Measurements from ENCODE around the gene NAGPA.

The NAGPA gene

GRCh38 chr16:4984174-4984990 lies 49.4 kb downstream of the NAGPA start:
- H3K4me3 ChIP-seq, result no peak overlapping the region
- no peak for TF ChIP-seq CTCF (IDR thresholded peaks at IDR 0.05)
- DNase-seq (ENCODE audit: low spot score), result no peak
- no peak overlapping the region for H3K27ac ChIP-seq

GRCh38 chr16:4982056-4982867 lies 51.5 kb downstream of the NAGPA start:
- DNase-seq (ENCODE audit: low spot score), result no peak
- Histone ChIP-seq H3K4me3 (no peak overlapping the region), H3K27ac (no peak overlapping the region)
- TF ChIP-seq CTCF (IDR thresholded peaks at IDR 0.05), result no peak

GRCh38 chr16:4981473-4981872 lies 52.3 kb downstream of the NAGPA start:
- H3K27ac ChIP-seq, result no peak overlapping the region
- no peak for DNase-seq (ENCODE audit: low spot score)
- no peak for TF ChIP-seq CTCF (IDR thresholded peaks at IDR 0.05)

GRCh38 chr16:4980691-4981090 lies 53.0 kb downstream of the NAGPA start:
- DNase-seq (ENCODE audit: low spot score), result no peak
- no peak for TF ChIP-seq CTCF (IDR thresholded peaks at IDR 0.05)
- no peak overlapping the region for H3K4me3 ChIP-seq
- no peak overlapping the region for H3K27ac ChIP-seq

More at GRCh38 chr16:4981473-4981872, 52.3 kb downstream of the NAGPA start:
- H3K4me3 ChIP-seq, result no peak overlapping the region

- TF ChIP-seq CTCF (IDR thresholded peaks at IDR 0.05), result no peak
- Histone ChIP-seq H3K4me3 (no peak overlapping the region), H3K27ac (no peak overlapping the region)
- DNase-seq (ENCODE audit: low spot score), result no peak
Measured at GRCh38 chr16:4979736-4980660, 53.7 kb downstream of the NAGPA start.

- no peak overlapping the region for H3K4me3 ChIP-seq
- no peak for TF ChIP-seq CTCF (IDR thresholded peaks at IDR 0.05)
- no peak overlapping the region for H3K27ac ChIP-seq
- no peak for DNase-seq (ENCODE audit: low spot score)
Measured at GRCh38 chr16:4979164-4979563, 54.6 kb downstream of the NAGPA start.

Data from coronary artery (tissue), 2 donors.